ENCODE data around the gene PDE8A.
"Not testable (repeated sequence)": the region's sequence is repeated elsewhere in the genome, so short reads cannot be mapped to it uniquely, and the experiment has no call there.

PDE8A gene

DNA sequence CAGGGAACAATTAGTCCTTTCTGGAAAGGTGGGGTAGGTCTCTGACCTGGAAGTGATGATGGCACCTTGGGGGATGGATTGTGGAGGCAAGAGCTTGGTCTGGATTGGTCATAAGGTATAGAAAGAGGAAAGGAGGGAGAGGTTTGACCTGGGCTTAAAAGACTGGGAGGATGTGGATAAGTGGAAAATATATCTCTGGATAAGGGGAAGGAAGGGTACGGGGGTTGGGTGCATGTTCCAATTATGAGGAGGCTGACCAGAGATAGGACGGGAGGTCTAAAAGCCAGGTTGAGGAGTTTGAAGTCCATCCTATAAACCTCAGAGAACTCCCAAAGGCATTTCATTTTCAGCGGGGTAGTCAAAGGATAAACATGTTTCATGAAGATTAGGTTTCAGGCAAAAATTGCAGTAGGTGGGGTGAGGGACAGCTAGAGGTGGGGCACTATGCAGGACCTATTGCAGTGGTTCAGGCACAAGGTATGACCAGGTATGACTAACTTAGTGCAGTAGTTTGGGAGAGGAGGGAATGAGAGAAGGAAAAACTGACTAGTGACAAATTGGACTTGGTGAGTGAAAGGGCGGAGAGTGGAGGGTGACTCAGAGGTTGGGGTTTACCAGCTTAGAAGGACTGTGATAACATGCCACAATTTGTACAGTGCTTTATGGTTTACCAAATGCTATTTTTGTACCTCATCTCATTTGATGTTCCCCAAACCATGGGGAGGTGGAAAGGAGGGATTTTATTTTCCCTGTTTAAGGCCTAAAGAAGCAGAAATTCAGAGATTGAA, 10.7 kb downstream of the PDE8A start:
- DNase-seq = no peak

DNA sequence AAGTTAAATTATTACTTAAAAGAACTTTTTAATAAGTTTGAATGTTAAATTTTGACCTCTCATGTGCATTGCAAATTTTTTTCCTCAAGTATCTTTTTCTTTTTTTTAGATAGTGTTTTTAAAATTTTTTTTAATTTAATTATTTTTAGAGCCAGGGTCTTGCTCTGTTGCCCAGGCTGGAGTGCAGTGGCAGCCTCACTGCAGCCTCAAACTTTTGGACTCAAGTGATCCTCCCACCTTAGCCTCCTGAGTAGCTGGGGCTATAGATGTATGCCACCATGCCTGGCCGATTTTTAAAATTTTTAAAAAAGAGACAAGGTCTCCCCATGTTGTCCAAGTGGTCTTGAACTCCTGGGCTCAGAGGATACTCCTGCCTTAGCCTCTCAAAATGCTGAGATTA, 14.4 kb downstream of the PDE8A start:
- no peak for DNase-seq

DNA sequence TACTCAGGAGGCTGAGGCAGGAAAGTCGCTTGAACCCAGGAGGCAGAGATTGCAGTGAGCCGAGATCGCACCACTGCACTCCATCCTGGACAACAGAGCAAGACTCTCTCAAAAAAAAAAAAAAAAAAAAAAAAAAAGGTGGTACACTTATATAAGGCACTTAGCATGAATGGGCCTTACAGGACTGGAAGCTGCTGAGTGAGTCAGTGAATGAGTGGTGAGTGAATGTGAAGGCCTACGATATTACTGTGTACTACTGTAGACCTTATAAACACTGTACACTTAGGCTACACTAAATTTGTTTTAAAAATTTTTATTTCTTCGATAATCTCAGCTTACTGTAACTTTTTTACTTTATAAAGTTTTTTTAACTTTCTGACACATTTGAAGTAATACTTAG, 15.1 kb downstream of the PDE8A start:
- not testable (repeated sequence) for DNase-seq

DNA sequence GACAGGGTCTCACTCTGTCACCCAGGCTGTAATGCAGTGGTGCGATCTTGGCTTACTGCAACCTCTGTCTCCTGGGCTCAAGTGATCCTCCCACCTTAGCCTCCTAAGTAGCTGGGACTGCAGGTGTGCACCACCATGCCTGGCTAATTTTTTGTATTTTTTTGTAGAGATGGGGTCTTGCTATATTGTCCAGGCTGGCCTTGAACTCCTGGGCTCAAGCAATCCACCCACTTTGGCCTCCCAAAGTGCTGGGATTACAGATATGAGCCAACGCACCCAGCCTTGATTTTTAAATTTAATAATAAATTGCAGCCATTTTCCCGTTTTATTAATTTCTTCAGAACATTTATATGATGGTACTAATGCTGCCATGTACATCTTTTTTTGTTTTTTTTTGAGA, 15.6 kb downstream of the PDE8A start:
- not testable (repeated sequence) for DNase-seq

DNA sequence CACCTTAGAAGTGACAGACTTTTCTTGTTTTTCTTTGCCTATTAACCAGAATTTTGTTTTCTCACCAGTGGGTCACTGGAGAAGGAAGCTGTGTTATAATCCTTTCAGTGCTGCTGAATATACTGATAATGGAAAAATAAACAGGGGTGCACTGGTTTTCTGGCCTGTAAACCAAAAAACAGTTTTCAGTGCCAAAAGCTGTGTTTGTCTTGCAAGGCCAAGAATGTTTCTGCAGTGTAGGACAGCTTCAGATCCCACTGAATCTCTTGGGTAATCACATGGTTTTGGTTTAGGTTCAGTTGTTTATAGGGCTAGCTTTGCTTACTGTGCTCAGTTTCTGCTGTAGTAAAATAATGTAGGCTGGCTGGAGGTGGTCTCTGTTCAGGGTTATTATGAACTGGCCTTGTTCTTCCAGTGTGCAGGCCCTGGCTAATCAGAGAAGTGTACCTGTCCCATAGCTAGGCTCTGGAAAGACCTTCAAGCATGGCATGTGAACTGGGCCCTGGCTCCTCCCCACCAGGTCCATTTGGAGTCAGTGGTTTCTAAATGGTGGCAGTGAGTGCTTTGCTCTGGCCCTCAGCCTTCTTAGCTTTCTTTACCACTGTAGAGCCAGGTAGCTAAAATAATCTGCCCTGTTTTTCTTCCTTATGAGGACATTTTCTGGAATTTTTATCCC, 18.7 kb downstream of the PDE8A start:
- no peak for DNase-seq

DNA sequence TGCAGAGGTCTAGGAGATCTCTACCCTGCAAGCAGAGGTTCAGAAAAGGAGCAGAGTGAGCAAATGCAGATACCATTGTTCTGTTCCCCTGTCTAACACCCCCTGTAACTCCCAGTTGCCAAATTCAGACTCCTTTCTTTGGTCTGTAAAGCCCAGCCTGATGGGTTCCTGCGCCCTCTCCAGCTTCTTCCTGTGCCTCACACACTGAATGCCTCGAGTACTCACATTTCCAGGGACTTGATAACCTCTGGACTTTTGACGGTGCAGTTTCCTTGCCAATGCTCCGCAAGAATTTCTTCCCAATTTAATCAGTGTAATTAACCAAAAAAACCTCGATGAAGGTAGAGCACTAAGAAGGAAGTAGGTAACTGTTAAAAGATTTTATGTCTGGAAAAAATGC, 19.3 kb downstream of the PDE8A start:
- no peak for DNase-seq

DNA sequence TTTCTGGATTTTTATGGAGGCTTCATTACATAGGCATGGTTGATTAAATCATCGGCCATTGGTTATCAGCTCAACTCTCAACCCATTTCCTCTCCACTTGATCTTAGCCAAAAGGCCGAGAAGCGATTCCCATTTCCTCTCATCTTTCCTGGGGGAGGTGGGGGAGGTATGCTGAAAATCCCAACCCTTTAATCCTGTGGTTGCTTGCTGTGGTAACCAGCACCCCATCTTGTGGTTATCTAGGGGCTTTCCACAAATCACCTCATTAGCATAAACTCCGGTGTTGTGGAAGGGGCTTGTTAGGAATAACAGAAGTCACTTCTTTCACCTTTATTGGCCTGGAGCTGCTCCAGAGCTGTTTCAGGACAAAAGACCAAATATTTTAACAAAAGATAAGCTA, 20.9 kb downstream of the PDE8A start:
- DNase-seq = no peak

DNA sequence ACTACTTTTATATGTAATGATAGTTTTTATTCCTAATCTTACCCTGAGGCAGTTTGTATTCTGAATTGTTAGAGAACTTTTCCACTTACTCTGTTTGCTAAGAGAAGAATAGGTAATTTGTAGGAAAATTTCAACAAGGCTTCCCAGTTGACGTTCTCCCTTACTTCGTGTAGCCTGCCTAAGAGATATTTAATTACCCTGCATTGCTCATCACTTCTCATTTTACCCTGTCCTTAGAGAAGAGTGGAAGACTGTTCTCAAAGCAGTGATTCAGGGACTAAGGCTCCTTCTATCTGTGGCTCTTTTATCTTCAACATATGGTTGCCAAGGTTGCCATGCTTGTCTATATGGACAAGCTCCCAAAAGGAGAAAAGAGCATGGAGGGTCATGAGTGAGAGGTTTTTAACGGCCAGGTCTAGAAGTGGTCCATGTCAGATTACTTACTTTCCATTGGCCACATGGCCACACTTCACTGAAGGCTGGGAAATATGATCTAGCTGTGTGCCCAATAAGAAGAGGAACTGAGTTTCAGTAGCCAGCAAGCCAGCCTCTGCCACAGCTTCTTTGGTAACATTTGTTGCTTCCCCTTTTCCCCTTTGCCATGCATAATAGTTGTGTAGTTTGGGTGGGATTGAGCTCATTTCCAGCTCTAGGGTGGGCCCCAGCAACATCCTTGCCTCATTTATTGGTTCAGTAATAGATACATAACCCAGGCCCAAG, 22.1 kb downstream of the PDE8A start:
- DNase-seq = no peak

DNA sequence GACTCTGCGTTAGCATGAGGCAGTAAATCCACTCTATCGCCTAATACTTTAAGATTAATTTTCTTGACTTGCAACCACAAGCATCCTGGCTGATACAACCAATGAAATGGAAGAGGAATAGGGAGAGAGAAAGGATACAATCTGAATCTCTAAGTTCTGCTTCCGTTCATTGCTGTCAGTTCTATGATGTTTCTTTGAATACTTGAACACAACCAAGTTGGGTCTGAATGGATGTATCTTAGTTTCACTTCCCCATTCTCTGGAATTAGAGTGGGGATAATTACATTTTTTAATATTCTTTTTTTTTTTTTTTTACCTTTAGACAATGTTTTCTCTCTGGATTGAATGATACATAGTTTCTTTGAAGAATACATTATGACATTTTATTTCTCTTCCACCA, 22.9 kb downstream of the PDE8A start:
- no peak for DNase-seq

DNA sequence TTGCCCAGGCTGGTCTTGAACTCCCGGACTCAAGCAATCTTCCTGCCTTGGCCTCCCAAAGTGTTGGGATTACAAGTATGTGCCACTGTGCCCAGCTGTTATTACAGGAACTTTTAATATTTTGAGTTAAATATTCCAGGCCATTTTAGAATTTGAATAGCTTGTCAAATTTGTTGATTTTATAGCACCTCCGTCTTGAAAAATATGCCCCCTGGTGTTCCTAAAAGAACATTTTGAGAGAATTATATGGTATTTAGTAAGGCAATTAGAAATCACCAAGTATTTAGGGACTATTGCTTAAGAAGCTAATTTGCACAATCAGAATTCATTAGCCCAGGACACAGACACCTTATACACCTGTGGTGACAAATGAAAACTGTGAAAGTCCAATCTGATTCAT, 23.7 kb downstream of the PDE8A start:
- no peak for DNase-seq

DNA sequence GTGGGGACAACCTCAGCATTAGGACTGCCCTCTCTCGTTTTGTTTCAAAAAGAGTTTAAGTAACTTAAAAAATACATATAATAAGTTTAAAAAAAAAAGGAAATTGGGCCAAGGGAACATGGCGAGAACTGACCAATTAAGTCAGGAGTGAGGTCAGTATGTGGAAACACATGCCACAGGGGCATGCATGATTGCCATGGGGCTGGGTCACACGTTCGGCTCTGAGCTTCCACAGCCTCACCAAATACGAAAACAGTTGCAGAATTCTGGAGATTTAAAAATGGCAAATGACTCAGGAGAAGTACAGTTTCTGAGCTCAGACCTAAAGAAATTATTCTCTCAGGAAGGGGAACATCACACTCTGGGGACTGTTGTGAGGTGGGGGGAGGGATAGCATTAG, 24.1 kb downstream of the PDE8A start:
- no peak for DNase-seq

DNA sequence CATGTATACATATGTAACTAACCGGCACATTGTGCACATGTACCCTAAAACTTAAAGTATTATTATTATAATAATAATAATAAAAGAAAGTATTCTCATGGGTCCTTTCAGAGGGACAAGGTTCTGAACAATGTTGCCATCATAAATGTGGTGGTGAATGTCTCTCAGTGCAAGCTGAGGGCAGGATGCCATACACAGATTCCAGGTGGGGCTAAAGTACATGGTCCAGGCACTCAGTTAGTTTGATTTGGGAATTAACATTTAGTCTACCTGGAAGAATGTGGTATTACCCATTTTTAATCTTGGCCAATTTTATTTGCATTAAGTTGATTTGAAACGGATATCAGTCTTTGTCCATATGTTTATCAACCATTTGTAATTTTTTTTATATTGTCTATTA, 24.5 kb downstream of the PDE8A start:
- DNase-seq = no peak

DNA sequence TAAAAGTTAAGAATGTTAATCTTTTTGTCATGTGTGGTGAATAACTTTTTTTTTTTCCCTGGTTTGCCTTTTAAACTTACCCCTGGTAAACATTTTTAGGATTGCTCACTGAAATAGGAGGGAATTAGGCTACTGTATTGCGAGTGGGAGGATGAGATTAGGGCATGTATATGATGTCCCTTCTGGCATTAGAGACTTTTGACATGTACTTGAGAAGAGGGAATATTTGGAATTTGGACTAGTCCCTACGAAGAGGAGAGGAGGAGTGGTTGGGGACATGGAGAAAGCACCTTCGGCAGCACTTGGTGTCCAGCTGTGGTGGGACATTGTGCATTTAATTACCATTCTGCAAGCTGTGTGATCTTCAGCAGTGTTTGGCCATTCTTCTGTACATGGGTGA, 25.0 kb downstream of the PDE8A start:
- DNase-seq = no peak

DNA sequence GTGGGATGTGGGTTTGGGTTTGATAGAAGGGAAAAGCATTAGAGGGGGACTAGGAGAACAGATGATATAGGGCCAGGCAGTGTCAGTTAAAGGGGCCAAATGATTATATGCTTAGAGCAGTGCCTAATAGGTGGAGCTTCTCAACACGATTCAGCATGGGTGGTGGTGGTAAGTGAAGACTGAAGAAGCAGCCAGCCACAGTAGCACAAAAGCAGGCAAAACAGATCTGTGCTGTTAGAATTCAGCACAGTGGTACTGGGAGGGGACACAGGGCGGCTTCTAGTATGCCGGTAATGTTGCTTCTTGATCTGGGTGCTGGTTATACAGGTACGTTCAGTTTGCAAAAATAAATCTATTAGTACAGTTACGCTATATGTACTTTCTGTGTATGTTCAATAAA, 25.5 kb downstream of the PDE8A start:
- DNase-seq = no peak

DNA sequence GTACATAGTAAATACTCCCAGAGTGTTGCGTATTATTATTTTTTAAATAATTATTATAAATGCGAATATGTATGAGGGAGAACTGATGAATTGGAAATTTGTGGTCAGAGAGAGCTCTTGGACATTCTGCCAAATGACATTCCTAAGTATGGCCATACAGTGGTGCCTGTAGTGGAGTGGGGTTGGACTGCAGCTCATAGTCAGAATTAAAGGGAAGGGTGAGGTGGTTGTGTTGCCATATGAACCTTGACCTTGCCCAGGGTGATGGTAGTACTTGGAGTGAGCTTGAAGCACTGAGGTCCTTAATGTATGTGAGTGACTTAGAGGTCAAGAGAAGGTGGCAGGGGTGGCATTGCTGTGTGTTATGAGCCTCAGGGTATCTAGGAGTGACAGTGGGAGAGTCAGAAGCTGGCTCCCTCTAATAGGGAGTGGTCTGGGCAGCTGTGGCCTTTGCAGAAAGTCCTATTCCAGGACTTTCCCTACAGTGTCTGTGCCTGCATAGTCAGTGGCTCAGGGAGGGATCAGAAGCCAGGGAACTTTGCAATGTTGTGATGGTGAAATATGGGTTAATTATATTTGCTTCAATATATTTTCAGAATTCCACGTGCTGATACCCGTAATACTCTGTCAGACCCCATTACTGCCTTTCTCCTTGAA, 26.2 kb downstream of the PDE8A start:
- DNase-seq = no peak

DNA sequence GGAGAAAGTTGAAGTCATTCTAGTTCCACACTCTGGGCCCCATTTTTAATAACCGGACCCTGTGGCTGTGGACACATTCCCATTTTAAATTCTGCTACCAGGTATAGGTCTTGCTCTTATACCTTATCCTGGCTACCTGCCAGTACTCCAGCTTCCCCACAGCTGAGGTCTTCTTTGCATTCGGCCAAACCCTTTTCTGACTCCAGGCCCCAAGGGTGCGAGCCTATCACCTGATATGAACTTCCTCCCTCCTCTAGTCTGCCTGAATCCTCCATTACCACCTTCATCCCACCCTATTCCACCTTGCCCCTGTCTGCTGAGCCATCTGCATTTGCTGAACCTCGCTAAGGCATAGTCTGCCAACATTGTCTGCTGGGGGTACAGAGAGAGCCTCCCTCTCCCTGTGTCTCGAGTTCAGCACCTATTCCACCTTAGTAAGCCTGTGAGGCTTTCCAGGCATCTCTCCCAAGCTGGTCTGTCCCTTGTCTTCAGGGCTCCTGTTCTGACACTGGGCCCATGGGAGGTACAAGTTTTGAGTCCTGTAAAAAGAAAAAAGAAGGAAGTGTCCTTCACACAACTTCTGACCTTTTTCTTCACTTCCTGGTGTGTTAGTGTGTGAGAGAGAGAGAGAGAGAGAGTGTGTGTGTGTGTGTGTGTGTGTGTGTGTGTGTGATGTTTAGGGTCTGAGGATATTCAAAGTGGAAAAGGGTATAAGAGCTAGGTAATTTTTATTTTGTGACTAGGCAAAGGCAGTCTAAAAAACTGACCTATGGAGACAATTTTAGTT, 27.0 kb downstream of the PDE8A start:
- DNase-seq = no peak

DNA sequence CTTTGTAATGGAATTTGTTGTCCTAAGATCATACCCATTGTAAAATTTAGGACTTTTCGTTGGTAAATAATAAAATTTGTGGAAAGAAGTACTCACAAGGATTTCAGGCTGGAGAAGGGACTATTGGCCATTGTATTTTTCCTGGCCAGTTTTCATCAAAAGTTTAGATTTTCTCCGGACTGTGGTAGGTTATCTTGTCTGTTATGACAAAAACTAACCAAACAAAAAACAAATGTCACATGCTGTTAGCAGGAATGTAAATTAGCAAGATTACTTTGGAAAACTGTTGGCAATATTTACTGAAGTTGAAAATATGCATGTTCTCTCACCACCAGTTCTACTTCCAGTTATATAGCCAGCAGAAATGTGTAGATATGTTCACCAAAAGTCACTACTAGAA, 27.8 kb downstream of the PDE8A start:
- no peak for DNase-seq

DNA sequence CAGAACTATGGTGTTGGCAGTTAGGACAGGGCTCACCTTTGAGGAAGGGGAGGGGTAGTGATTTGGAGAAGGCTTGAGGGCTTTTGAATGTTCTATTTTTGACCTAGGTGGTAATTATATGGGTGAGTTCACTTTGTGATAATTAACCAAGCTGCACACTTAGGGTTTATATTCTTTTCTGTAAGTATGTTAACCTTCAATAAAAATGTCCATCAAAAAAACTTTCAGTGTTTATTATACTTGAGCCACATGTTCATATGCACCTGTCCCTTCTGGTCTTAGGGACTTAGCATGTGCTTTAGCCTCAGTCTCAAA, 28.4 kb downstream of the PDE8A start:
- no peak for DNase-seq

DNA sequence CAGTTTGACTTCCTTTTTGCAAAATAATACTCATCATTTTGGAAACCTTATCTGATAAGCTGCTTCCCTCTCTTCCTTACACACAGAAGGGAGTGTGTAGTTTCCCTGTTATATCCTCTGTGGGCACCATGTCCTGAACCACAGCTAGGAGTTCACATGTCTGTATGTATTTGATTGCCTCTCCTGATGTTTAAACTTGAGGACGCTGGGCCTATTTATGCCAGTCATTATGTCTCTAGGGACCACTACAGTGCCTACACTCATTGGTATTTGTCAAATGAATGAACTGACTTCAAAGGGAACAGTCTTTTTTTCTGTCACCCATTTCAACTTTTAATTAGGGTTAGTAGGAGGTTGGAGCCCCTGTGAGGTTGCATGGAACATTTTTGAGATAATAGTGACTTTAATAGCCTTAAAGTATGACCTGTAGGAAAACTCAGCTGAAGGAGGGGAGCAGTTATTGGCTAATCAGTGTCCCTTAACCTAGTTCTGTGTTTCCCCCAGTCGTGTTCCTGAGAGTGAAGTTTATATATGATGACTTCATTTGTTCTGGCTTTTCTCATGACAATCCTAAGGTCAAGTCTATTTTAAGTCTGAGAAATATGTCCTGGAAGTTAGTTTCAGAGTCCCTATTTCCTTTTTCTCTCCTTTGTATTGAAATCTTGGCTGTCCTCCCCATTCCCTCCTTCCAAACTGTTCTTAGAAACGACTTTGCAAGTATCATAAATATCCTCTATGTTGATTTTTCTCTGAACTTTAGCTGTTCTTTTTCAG, 28.9 kb downstream of the PDE8A start:
- no peak for DNase-seq

DNA sequence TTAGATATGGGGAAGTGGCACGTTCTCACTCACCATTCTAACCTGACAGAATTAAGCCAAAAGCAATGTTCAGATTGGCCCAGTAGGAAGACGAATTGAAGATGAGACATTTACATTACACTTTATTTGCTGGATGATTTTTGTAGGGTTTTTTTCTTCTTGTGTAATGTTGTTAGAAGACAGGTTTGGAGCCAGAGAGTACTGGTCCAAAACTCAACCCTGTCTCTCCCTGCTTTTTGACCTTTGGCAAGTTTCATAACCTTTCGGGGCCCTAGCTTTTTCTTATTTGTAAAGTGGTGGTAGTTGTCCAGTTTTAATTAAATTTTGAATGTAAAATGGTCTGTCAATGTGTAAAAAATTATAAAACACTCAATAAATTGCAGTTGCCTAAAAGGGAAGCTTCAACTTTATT, 29.5 kb downstream of the PDE8A start:
- DNase-seq = no peak

DNA sequence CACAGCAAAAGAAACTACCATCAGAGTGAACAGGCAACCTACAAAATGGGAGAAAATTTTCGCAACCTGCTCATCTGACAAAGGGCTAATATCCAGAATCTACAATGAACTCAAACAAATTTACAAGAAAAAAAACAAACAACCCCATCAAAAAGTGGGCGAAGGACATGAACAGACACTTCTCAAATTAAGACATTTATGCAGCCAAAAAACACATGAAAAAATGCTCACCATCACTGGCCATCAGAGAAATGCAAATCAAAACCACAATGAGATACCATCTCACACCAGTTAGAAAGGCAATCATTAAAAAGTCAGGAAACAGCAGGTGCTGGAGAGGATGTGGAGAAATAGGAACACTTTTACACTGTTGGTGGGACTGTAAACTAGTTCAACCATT, 30.1 kb downstream of the PDE8A start:
- not testable (repeated sequence) for DNase-seq

DNA sequence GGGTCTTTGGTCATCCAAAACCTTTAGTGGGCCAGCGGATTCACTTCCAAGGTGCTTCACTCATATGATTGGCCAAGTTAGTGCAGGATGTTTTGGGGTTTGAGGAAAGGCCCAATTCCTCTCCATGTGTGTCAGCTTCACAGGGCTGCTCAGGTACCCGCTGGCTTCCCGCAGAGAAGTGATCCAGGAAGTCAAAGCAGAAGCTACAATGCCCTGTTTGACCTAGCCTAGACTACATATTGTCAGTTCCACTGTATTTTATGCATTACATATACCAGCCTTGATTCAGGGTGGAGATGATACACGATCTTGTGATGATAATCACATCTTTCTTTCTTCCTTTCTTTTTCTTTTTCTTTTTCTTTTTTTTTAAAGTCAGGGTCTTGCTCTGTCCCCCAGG, 32.1 kb downstream of the PDE8A start:
- no peak for DNase-seq
